ENCODE data around the gene SCRT2. TPM values are rescaled to one million over a fixed set of nuclear protein-coding genes. Genes with fewer than 3 reads are reported as not detected.

The SCRT2 gene
- total RNA-seq, 4 donors from 2014 or later: not detected

- H3K4me3 ChIP-seq: no peak overlapping the region
- WGBS: 73% methylated on average over 5 of the region's 5 CpGs
These were observed 24.6 kb downstream of the SCRT2 start for GRCh38 chr20:650954-651353.

GRCh38 chr20:650281-650680, 25.3 kb downstream of the SCRT2 start:
- H3K27me3 ChIP-seq: no peaks in the 10 kb centered on the region
- H3K9me3 ChIP-seq: no peaks in the 10 kb centered on the region
- H3K27ac ChIP-seq: no peak overlapping the region
- DNase-seq (ENCODE audit: low spot score in 2 of 2): no peak
- TF ChIP-seq POLR2A (IDR thresholded peaks at IDR 0.05): no peak
- no peak for TF ChIP-seq CTCF (IDR thresholded peaks at IDR 0.05)
- no peak for TF ChIP-seq POLR2AphosphoS5 (IDR thresholded peaks at IDR 0.05)
- no peak for TF ChIP-seq EP300 (IDR thresholded peaks at IDR 0.05)
- H3K4me1 ChIP-seq: peaks cover 23% of the 10 kb centered on the region
- H3K36me3 ChIP-seq: peaks cover 30% of the 10 kb centered on the region
- WGBS: 83% methylated on average over 4 of the region's 5 CpGs
- no peak overlapping the region for H3K4me3 ChIP-seq

More at GRCh38 chr20:650954-651353, 24.6 kb downstream of the SCRT2 start:
- no peak for DNase-seq (ENCODE audit: low spot score in 2 of 2)
- Histone ChIP-seq H3K27ac (no peak overlapping the region), H3K27me3 (no peaks in the 10 kb centered on the region), H3K36me3 (peaks cover 30% of the 10 kb centered on the region), H3K9me3 (no peaks in the 10 kb centered on the region), H3K4me1 (peaks cover 23% of the 10 kb centered on the region)
- TF ChIP-seq POLR2AphosphoS5 (IDR thresholded peaks at IDR 0.05) (no peak), CTCF (IDR thresholded peaks at IDR 0.05) (no peak), EP300 (IDR thresholded peaks at IDR 0.05) (no peak), POLR2A (IDR thresholded peaks at IDR 0.05) (no peak)

GRCh38 chr20:647479-648019, 28.1 kb downstream of the SCRT2 start:
- TF ChIP-seq POLR2AphosphoS5 (IDR thresholded peaks at IDR 0.05) (no peak), EP300 (IDR thresholded peaks at IDR 0.05) (no peak), POLR2A (IDR thresholded peaks at IDR 0.05) (no peak), CTCF (IDR thresholded peaks at IDR 0.05) (no peak)
- Histone ChIP-seq H3K4me1 (peaks cover 11% of the 10 kb centered on the region), H3K27ac (no peak overlapping the region), H3K9me3 (no peaks in the 10 kb centered on the region), H3K4me3 (no peak overlapping the region), H3K36me3 (peaks cover 30% of the 10 kb centered on the region), H3K27me3 (peaks cover 6% of the 10 kb centered on the region)
- DNase-seq (ENCODE audit: low spot score in 2 of 2): no peak
- WGBS: 83% methylated on average over 2 of the region's 2 CpGs

- no peak for DNase-seq (ENCODE audit: low spot score in 2 of 2)
- 91% methylated on average over 2 of the region's 2 CpGs for WGBS
- Histone ChIP-seq H3K4me1 (peaks cover 8% of the 10 kb centered on the region), H3K27ac (no peak overlapping the region), H3K4me3 (no peak overlapping the region), H3K9me3 (no peaks in the 10 kb centered on the region), H3K36me3 (peaks cover 30% of the 10 kb centered on the region), H3K27me3 (peaks cover 9% of the 10 kb centered on the region)
- no peak for TF ChIP-seq POLR2A (IDR thresholded peaks at IDR 0.05)
- TF ChIP-seq CTCF (IDR thresholded peaks at IDR 0.05): no peak
- no peak for TF ChIP-seq POLR2AphosphoS5 (IDR thresholded peaks at IDR 0.05)
- no peak for TF ChIP-seq EP300 (IDR thresholded peaks at IDR 0.05)
These were observed 28.8 kb downstream of the SCRT2 start for GRCh38 chr20:646868-647233.

- Histone ChIP-seq H3K4me1 (peaks cover 5% of the 10 kb centered on the region), H3K4me3 (no peak overlapping the region), H3K27ac (no peak overlapping the region), H3K36me3 (peaks cover 30% of the 10 kb centered on the region), H3K9me3 (no peaks in the 10 kb centered on the region), H3K27me3 (peaks cover 9% of the 10 kb centered on the region)
- WGBS: 82% methylated on average over 10 of the region's 10 CpGs
- DNase-seq (ENCODE audit: low spot score in 2 of 2): no peak
- TF ChIP-seq CTCF (IDR thresholded peaks at IDR 0.05) (no peak), POLR2A (IDR thresholded peaks at IDR 0.05) (no peak), POLR2AphosphoS5 (IDR thresholded peaks at IDR 0.05) (no peak), EP300 (IDR thresholded peaks at IDR 0.05) (no peak)
These were observed 29.3 kb downstream of the SCRT2 start for GRCh38 chr20:646107-646867.
